Thoracic aorta endothelial cell (primary cell): ENCODE data around the gene SENP3. TPM values are rescaled to one million over a fixed set of nuclear protein-coding genes. Genes with fewer than 3 reads are reported as not detected.

ENCODE experiments used
- small RNA-seq: library from RNA; depleted of rRNA; stranded (forward); fragments of <200 nt; gene quantifications from one replicate; pipeline ENCODE3, GENCODE V24; 2012
- total RNA-seq: library from RNA; depleted of rRNA; stranded (reverse); fragments of >200 nt; gene quantifications from 2 replicates; pipeline ENCODE4 v1.2.3, GENCODE V29; 2012

Gene SENP3
- total RNA-seq = 66.1 and 78.8 TPM in 2 replicates

GRCh38 chr17:7561589-7562207 lies at the start of gene SENP3:
SENP3 (plus strand) TSS chr17:7561919; CDS start chr17:7563077, 1,158 bp downstream.

GRCh38 chr17:7548585-7549400 lies 12.9 kb upstream of the SENP3 start, which contains the start of gene TNFSF12:
TNFSF12 (plus strand) TSS chr17:7549058; CDS start chr17:7549154, 96 bp downstream.

GRCh38 chr17:7558544-7559319 lies 3.0 kb upstream of the SENP3 start, which contains the start of gene TNFSF13:
TNFSF13 (plus strand) TSS chr17:7558750; CDS start chr17:7559040, 290 bp downstream.

GRCh38 chr17:7579001-7579833 lies 17.5 kb downstream of the SENP3 start, which contains the start of gene CD68:
CD68 (plus strand) TSS chr17:7579638; CDS start chr17:7579678, 40 bp downstream.

GRCh38 chr17:7583253-7584109 lies 21.8 kb downstream of the SENP3 start, which contains the start of gene MPDU1:
MPDU1 (plus strand) TSS chr17:7583852; CDS start chr17:7583863, 11 bp downstream.

GRCh38 chr17:7589891-7590691 lies 28.4 kb downstream of the SENP3 start, which contains the start of gene SOX15:
SOX15 (minus strand) TSS chr17:7590094; CDS start chr17:7589676, 418 bp downstream.

GRCh38 chr17:7614425-7615264 lies 52.9 kb downstream of the SENP3 start, which contains the start of gene FXR2:
FXR2 (minus strand) TSS chr17:7614897; CDS start chr17:7614532, 365 bp downstream.

Small RNA genes lying within 50 kb of the gene (small RNA-seq; reads per million reads assigned to genes)
- not detected for gene CD68
- gene RF00019 = not detected
- gene SNORA48 = not detected
- gene SNORD10 = not detected

Other genes with a start within 250 kb of the SENP3 start
- gene GPS2, start 246.6 kb upstream of the SENP3 start, total RNA-seq = 44.3 and 44.5 TPM in 2 replicates
- 17.3 and 23.5 TPM in 2 replicates for gene NEURL4, start 232.6 kb upstream of the SENP3 start, total RNA-seq
- gene ACAP1, start 225.4 kb upstream of the SENP3 start, total RNA-seq = not detected in 2 replicates
- 2.1 and 2.6 TPM in 2 replicates for gene KCTD11, start 209.8 kb upstream of the SENP3 start, total RNA-seq
- not detected in 2 replicates for gene TMEM95, start 206.8 kb upstream of the SENP3 start, total RNA-seq
- gene TNK1, start 180.8 kb upstream of the SENP3 start, total RNA-seq = 0.27 and 0.29 TPM in 2 replicates
- gene PLSCR3, start 167.4 kb upstream of the SENP3 start, total RNA-seq = 19.5 and 22.2 TPM in 2 replicates
- 49.5 and 65.8 TPM in 2 replicates for gene TMEM256, start 157.8 kb upstream of the SENP3 start, total RNA-seq
- 4.5 and 7.3 TPM in 2 replicates for gene NLGN2, start 154.1 kb upstream of the SENP3 start, total RNA-seq
- not detected in 2 replicates for gene SPEM1, start 141.6 kb upstream of the SENP3 start, total RNA-seq
- gene SPEM2, start 136.3 kb upstream of the SENP3 start, total RNA-seq = not detected in 2 replicates
- gene SPEM3, start 133.1 kb upstream of the SENP3 start, total RNA-seq = not detected in 2 replicates
- 4.7 and 5.5 TPM in 2 replicates for gene TMEM102, start 126.5 kb upstream of the SENP3 start, total RNA-seq
- gene FGF11, start 122.4 kb upstream of the SENP3 start, total RNA-seq = 0.22 and 0.27 TPM in 2 replicates
- 4.4 and 4.8 TPM in 2 replicates for gene CHRNB1, start 116.9 kb upstream of the SENP3 start, total RNA-seq
- 17.6 and 23.3 TPM in 2 replicates for gene ZBTB4, start 82.3 kb upstream of the SENP3 start, total RNA-seq
- gene SLC35G6, start 80.5 kb upstream of the SENP3 start, total RNA-seq = not detected in 2 replicates
- gene POLR2A, start 77.6 kb upstream of the SENP3 start, total RNA-seq = 110 and 117 TPM in 2 replicates
- 12.5 and 12.6 TPM in 2 replicates for gene TNFSF12, start 12.9 kb upstream of the SENP3 start, total RNA-seq
- 2.7 and 3.1 TPM in 2 replicates for gene TNFSF13, start 3.2 kb upstream of the SENP3 start, total RNA-seq
- gene CD68, start 17.7 kb downstream of the SENP3 start, total RNA-seq = 5.5 and 5.8 TPM in 2 replicates
- 103 and 144 TPM in 2 replicates for gene MPDU1, start 21.9 kb downstream of the SENP3 start, total RNA-seq
- not detected in 2 replicates for gene SOX15, start 28.2 kb downstream of the SENP3 start, total RNA-seq
- 30.5 and 33.8 TPM in 2 replicates for gene FXR2, start 53.0 kb downstream of the SENP3 start, total RNA-seq
- gene SAT2, start 65.9 kb downstream of the SENP3 start, total RNA-seq = 21.8 and 24.5 TPM in 2 replicates
- gene SHBG, start 68.2 kb downstream of the SENP3 start, total RNA-seq = not detected in 2 replicates
- not detected in 2 replicates for gene ATP1B2, start 89.0 kb downstream of the SENP3 start, total RNA-seq
- gene TP53, start 125.6 kb downstream of the SENP3 start, total RNA-seq = 84.7 and 89.0 TPM in 2 replicates
- gene WRAP53, start 126.6 kb downstream of the SENP3 start, total RNA-seq = 14.0 and 18.1 TPM in 2 replicates
- gene EFNB3, start 143.3 kb downstream of the SENP3 start, total RNA-seq = 0.36 and 0.53 TPM in 2 replicates
- 0.36 TPM in 1 of 2 replicates, not detected in the other for gene DNAH2, start 155.8 kb downstream of the SENP3 start, total RNA-seq